Osteoblast (primary cell): ENCODE measurements around the gene PDE4B. TPM values are rescaled to one million over a fixed set of nuclear protein-coding genes. Genes with fewer than 3 reads are reported as not detected.
"Not testable (repeated sequence)": the region's sequence is repeated elsewhere in the genome, so short reads cannot be mapped to it uniquely, and the experiment has no call there.

Experiments used
- DNase-seq: peaks from one replicate; pipeline ENCODE4 v3.0.0; 2011; ENCODE audit warnings: low spot score, mixed read lengths; ENCODE audit not compliant: insufficient read length; ENCODE audit errors: missing footprints
- H2AFZ ChIP-seq: 2 replicates; pipeline ENCODE4 v1.6.0; 2011; ENCODE audit warnings: mild to moderate bottlenecking, low read length
- H3K27ac ChIP-seq: 2 replicates; pipeline ENCODE4 v1.5.1; 2011; ENCODE audit warnings: mild to moderate bottlenecking, low read depth, low read length, moderate library complexity
- H3K27me3 ChIP-seq: 2 replicates; pipeline ENCODE4 v1.6.0; 2012; ENCODE audit warnings: mild to moderate bottlenecking, control low read depth, inconsistent platforms, low read length, moderate library complexity; ENCODE audit not compliant: insufficient read depth
- H3K36me3 ChIP-seq: 2 replicates; pipeline ENCODE4 v1.5.1; 2011; ENCODE audit warnings: mild to moderate bottlenecking, low read length, control low read depth, moderate library complexity; ENCODE audit not compliant: insufficient read depth
- H3K4me1 ChIP-seq: 2 replicates; pipeline ENCODE4 v1.5.1; 2011; ENCODE audit warnings: mild to moderate bottlenecking, low read length, control low read depth, moderate library complexity; ENCODE audit not compliant: insufficient read depth
- H3K4me2 ChIP-seq: 2 replicates; pipeline ENCODE4 v1.6.0; 2011; ENCODE audit warnings: mild to moderate bottlenecking, low read length; ENCODE audit not compliant: insufficient read depth
- H3K4me3 ChIP-seq: fragments of 200-600 bp; sonication (generic); 3 replicates; pipeline ENCODE4 v1.5.1; 2012; ENCODE audit warnings: mild to moderate bottlenecking, low read length, inconsistent platforms; ENCODE audit not compliant: insufficient read depth
- H3K79me2 ChIP-seq: 2 replicates; pipeline ENCODE4 v1.6.0; 2012; ENCODE audit warnings: mild to moderate bottlenecking, low read length, control low read depth, inconsistent platforms; ENCODE audit not compliant: insufficient read depth
- H3K9me3 ChIP-seq: 2 replicates; pipeline ENCODE4 v1.5.1; 2011; ENCODE audit warnings: low read depth, low read length, control low read depth
- H4K20me1 ChIP-seq: 2 replicates; pipeline ENCODE4 v1.6.0; 2012; ENCODE audit warnings: mild to moderate bottlenecking, low read length, control low read depth; ENCODE audit not compliant: insufficient read depth
- total RNA-seq: library from RNA; depleted of rRNA; stranded (reverse); fragments of >200 nt; gene quantifications from 2 replicates; pipeline ENCODE4 v1.2.3, GENCODE V29; 2012
- TF ChIP-seq, protein P1 (sequence below): IDR thresholded peaks from 2 replicates; pipeline ENCODE4 v1.5.1; 2011; ENCODE audit warnings: mild to moderate bottlenecking, low read depth, low read length, moderate library complexity; ENCODE audit errors: extremely low read depth

Gene PDE4B
- total RNA-seq, 1 donor = 21.4 TPM

DNA sequence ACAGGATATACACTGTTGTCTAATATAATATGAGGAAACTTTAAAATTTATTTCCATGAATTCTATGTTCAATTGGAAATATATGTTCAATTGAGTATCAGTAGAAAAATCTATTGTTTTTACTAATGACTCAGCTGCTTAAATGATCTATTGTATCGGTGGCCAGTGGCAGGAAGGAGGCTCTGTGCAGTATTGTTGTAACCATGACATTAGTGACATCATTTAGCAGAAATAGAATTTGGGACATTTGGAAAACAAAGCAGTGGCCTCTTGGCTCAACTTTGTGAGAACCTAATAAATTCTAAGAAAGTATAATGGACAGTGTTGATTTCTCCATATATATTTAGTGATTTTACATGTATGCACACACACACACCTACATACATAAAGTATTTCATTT, 257.4 kb downstream of the PDE4B start:
- TF ChIP-seq, protein P1, sequence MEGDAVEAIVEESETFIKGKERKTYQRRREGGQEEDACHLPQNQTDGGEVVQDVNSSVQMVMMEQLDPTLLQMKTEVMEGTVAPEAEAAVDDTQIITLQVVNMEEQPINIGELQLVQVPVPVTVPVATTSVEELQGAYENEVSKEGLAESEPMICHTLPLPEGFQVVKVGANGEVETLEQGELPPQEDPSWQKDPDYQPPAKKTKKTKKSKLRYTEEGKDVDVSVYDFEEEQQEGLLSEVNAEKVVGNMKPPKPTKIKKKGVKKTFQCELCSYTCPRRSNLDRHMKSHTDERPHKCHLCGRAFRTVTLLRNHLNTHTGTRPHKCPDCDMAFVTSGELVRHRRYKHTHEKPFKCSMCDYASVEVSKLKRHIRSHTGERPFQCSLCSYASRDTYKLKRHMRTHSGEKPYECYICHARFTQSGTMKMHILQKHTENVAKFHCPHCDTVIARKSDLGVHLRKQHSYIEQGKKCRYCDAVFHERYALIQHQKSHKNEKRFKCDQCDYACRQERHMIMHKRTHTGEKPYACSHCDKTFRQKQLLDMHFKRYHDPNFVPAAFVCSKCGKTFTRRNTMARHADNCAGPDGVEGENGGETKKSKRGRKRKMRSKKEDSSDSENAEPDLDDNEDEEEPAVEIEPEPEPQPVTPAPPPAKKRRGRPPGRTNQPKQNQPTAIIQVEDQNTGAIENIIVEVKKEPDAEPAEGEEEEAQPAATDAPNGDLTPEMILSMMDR = no peak
- Histone ChIP-seq H3K4me1 (peaks cover 5% of the 10 kb centered on the region), H3K4me3 (no peak overlapping the region), H3K4me2 (no peak overlapping the region), H4K20me1 (no peaks in the 10 kb centered on the region), H3K9me3 (no peaks in the 10 kb centered on the region), H2AFZ (no peak overlapping the region), H3K27ac (no peak overlapping the region), H3K79me2 (no peaks in the 10 kb centered on the region), H3K36me3 (no peaks in the 10 kb centered on the region), H3K27me3 (no peaks in the 10 kb centered on the region)
- no peak for DNase-seq

DNA sequence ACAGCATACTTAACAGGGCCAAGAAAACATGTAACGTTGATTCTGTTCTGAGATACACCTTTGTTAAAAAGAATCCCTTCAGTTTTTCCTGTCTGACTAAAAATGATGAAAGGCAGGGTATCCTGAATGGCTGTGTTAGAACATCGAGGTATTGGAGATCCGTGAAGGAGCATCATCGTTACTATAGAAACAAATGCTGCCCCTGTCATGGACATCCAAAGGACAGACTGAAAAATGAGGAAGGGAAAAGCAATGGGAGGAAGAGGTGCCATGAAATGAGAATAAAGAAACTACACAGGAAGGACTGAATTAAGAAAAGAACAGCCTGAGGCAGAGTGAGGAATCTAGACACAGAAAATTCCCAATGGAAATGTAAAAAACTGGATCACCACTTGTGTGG, 257.9 kb downstream of the PDE4B start:
- no peak for DNase-seq
- Histone ChIP-seq H3K27ac (no peak overlapping the region), H3K27me3 (no peaks in the 10 kb centered on the region), H3K4me3 (no peak overlapping the region), H4K20me1 (no peaks in the 10 kb centered on the region), H2AFZ (no peak overlapping the region), H3K36me3 (no peaks in the 10 kb centered on the region), H3K4me1 (peaks cover 5% of the 10 kb centered on the region), H3K4me2 (no peak overlapping the region), H3K79me2 (no peaks in the 10 kb centered on the region), H3K9me3 (no peaks in the 10 kb centered on the region)
- TF ChIP-seq, protein P1 = no peak

DNA sequence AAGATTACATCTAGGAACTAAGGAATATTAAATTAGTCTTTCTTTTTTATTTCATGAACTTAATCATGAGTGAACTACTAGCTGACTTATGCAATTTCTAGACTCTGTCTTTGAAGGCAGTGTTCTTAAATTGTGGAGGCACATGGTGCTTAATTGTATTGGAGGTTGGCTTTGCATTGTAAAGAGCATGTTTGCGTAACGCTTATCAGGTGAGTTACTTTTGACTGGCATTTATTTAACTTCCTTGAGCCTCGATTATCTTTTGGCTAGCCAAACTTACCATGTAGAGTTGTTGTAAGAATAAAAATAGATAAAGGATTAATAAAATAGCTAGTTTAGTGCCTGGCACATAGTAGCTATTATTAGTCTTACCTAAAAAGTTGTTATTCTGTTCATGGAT, 262.4 kb downstream of the PDE4B start:
- no peak overlapping the region for H3K27ac ChIP-seq
- no peaks in the 10 kb centered on the region for H3K79me2 ChIP-seq
- H2AFZ ChIP-seq = no peak overlapping the region
- H3K4me1 ChIP-seq = no peaks in the 10 kb centered on the region
- no peak for DNase-seq
- H3K27me3 ChIP-seq = no peaks in the 10 kb centered on the region
- TF ChIP-seq, protein P1 = no peak
- H4K20me1 ChIP-seq = no peaks in the 10 kb centered on the region
- H3K9me3 ChIP-seq = no peaks in the 10 kb centered on the region
- no peak overlapping the region for H3K4me2 ChIP-seq
- H3K36me3 ChIP-seq = no peaks in the 10 kb centered on the region
- no peak overlapping the region for H3K4me3 ChIP-seq

DNA sequence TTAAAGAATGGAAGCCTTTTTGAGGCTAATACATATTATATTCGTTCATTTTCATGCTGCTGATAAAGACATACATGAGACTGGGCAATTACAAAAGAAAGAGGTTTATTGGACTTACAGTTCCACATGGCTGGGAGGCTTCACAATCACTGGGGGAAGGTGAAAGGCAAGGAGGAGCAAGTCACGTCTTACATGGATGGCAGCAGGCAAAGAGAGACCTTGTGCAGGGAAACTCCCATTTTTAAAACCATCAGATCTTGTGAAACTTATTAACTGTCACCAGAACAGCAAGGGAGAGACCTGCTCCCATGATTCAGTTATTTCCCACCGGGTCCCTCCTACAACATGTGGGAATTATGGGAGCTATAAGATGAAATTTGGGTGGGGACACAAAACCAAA, 264.8 kb downstream of the PDE4B start:
- H3K4me1 ChIP-seq, H2AFZ ChIP-seq, H3K4me2 ChIP-seq, H3K9me3 ChIP-seq, DNase-seq, H3K4me3 ChIP-seq, H3K79me2 ChIP-seq, H3K36me3 ChIP-seq, H3K27me3 ChIP-seq, H4K20me1 ChIP-seq, H3K27ac ChIP-seq: not testable (repeated sequence)
